ENCODE results near the gene ISL1. TPM values are rescaled to one million over a fixed set of nuclear protein-coding genes. Genes with fewer than 3 reads are reported as not detected.

ISL1 gene
- total and polyA plus RNA-seq, 2 of the 8 experiments (the other 6 are each of a cell fraction or from before 2014, with no cell fraction given), result 0.05 to 0.19 TPM

- H3K23me2 ChIP-seq (ENCODE audit: low read depth, low read length), result no peaks in the 10 kb centered on the region
- no peaks in the 10 kb centered on the region for H3K9me3 ChIP-seq (ENCODE audit: insufficient read depth in 2 of 2, low read depth in 1 of 2, low read length in 1 of 2)
- H3K4me2 ChIP-seq (ENCODE audit: insufficient read depth in 1 of 2, low read depth in 2 of 2, low read length in 2 of 2), result no peak overlapping the region
- H3K36me3 ChIP-seq (ENCODE audit: control insufficient read depth in 2 of 4, insufficient read depth in 4 of 4, low read length in 3 of 4), result no peaks in the 10 kb centered on the region
- no peaks in the 10 kb centered on the region for H4K20me1 ChIP-seq (replicated peaks in 1 of 2; ENCODE audit: control insufficient read depth in 1 of 2, insufficient read depth in 2 of 2, low read length in 2 of 2)
- POLR2A ChIA-PET (ENCODE audit: partially characterized antibody), result no interaction called here
- H4K91ac ChIP-seq (replicated peaks; ENCODE audit: insufficient read length, low read length), result no peak overlapping the region
- no peak overlapping the region for H3K9ac ChIP-seq (replicated peaks in 1 of 4; ENCODE audit: extremely low read depth in 1 of 4, low read depth in 3 of 4, low read length in 3 of 4)
- no peak overlapping the region for H3K56ac ChIP-seq (replicated peaks; ENCODE audit: insufficient read length, low read depth, low read length)
- H2AFZ ChIP-seq (ENCODE audit: low read length), result no peak overlapping the region
- no peak overlapping the region for H3K27ac ChIP-seq (ENCODE audit: low read depth, low read length)
- H3K4me3 ChIP-seq (ENCODE audit: extremely low read depth in 1 of 4, insufficient read depth in 2 of 4, low read depth in 3 of 4, low read length in 4 of 4), result no peak overlapping the region
- CTCF ChIA-PET (ENCODE audit: partially characterized antibody), result no interaction called here
- no peak overlapping the region for H3K4ac ChIP-seq (replicated peaks; ENCODE audit: insufficient read length, low read depth, low read length)
- WGBS, 2 experiments (ENCODE audit: extremely low coverage in 1 of 2, insufficient coverage in 1 of 2, insufficient read length in 1 of 2, insufficient replicate concordance in 2 of 2, low coverage in 1 of 2, low lambda C conversion rate in 2 of 2, missing lambda C conversion rate in 1 of 2), result 85% methylated on average over 3 of the region's 3 CpGs; no CpG with 5 or more reads in 1 of the 2 experiments
- H2BK15ac ChIP-seq (ENCODE audit: low read length), result no peak overlapping the region
- no peaks in the 10 kb centered on the region for H3K79me1 ChIP-seq (ENCODE audit: low read depth, low read length)
- no peak overlapping the region for H2BK5ac ChIP-seq (ENCODE audit: low read depth, low read length)
- H2AK5ac ChIP-seq (ENCODE audit: low read depth, low read length), result no peak overlapping the region
- DNase-seq (ENCODE audit: low read depth in 1 of 2, low spot score in 2 of 2) (no peak), FAIRE-seq (no peak)
- H2BK12ac ChIP-seq (ENCODE audit: low read depth, low read length), result no peak overlapping the region
- no peak overlapping the region for H4K8ac ChIP-seq (ENCODE audit: extremely low read depth, insufficient read depth, low read length)
- H4K5ac ChIP-seq (ENCODE audit: insufficient read length, low read depth, low read length), result no peak overlapping the region
- no peaks in the 10 kb centered on the region for H3K4me1 ChIP-seq (replicated peaks in 1 of 4; ENCODE audit: control insufficient read depth in 3 of 4, insufficient read depth in 4 of 4, low read length in 3 of 4)
- no peak overlapping the region for H3K14ac ChIP-seq (ENCODE audit: insufficient read length)
- H3K79me2 ChIP-seq (ENCODE audit: control insufficient read depth in 1 of 2, insufficient read depth in 2 of 2, low read length in 2 of 2), result no peaks in the 10 kb centered on the region
- no peak overlapping the region for H3K18ac ChIP-seq (ENCODE audit: extremely low read depth, low read length)
- H3K27me3 ChIP-seq (replicated peaks in 1 of 4; ENCODE audit: control insufficient read depth in 3 of 4, extremely low read depth in 1 of 4, insufficient read depth in 3 of 4, low read length in 3 of 4), result no peaks in the 10 kb centered on the region
- no peak overlapping the region for H2BK120ac ChIP-seq (replicated peaks; ENCODE audit: low read depth, low read length)
- no peak overlapping the region for H3K23ac ChIP-seq (ENCODE audit: insufficient read length)
- no peak overlapping the region for H2BK20ac ChIP-seq (ENCODE audit: low read length)
- TF ChIP-seq YY1 (IDR thresholded peaks at IDR 0.05; ENCODE audit: low read depth, low read length) (no peak), TAF7 (optimal IDR thresholded peaks at IDR 0.05; ENCODE audit: borderline replicate concordance, low read depth, low read length) (no peak), ATF3 (IDR thresholded peaks at IDR 0.05; ENCODE audit: insufficient read depth, low read depth, low read length) (no peak), CHD2 (IDR thresholded peaks at IDR 0.05; ENCODE audit: low read length) (no peak), CBX8 (IDR thresholded peaks at IDR 0.05; ENCODE audit: borderline replicate concordance, low read depth, low read length) (no peak), SP4 (IDR thresholded peaks at IDR 0.05; ENCODE audit: low read length) (no peak), BACH1 (IDR thresholded peaks at IDR 0.05; ENCODE audit: low read length) (no peak), SIN3A (conservative IDR thresholded peaks at IDR 0.05 in 1 of 2, IDR thresholded peaks at IDR 0.05 in 1 of 2; ENCODE audit: low read depth in 1 of 2, low read length in 2 of 2) (no peak)
- TF ChIP-seq, protein P1, sequence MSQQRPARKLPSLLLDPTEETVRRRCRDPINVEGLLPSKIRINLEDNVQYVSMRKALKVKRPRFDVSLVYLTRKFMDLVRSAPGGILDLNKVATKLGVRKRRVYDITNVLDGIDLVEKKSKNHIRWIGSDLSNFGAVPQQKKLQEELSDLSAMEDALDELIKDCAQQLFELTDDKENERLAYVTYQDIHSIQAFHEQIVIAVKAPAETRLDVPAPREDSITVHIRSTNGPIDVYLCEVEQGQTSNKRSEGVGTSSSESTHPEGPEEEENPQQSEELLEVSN (IDR thresholded peaks at IDR 0.05), result no peak
Observed at GRCh38 chr5:51433052-51433710, 49.9 kb downstream of the ISL1 start.

All from H1 (cell line).